NB4 (cell line): ENCODE data around the gene ARL4C.

ENCODE experiments used
- CTCF ChIP-seq: IDR thresholded peaks from one replicate; pipeline ENCODE4 v1.5.1; 2012; ENCODE audit warnings: low read depth, low read length
- MAX ChIP-seq: IDR thresholded peaks from 2 replicates; pipeline ENCODE4 v1.6.1; 2011; ENCODE audit warnings: low read depth, low read length
- POLR2A ChIP-seq: IDR thresholded peaks from 2 replicates; pipeline ENCODE4 v1.6.1; 2011; ENCODE audit warnings: mild to moderate bottlenecking; ENCODE audit not compliant: insufficient read length; ENCODE audit errors: extremely low read depth

DNA sequence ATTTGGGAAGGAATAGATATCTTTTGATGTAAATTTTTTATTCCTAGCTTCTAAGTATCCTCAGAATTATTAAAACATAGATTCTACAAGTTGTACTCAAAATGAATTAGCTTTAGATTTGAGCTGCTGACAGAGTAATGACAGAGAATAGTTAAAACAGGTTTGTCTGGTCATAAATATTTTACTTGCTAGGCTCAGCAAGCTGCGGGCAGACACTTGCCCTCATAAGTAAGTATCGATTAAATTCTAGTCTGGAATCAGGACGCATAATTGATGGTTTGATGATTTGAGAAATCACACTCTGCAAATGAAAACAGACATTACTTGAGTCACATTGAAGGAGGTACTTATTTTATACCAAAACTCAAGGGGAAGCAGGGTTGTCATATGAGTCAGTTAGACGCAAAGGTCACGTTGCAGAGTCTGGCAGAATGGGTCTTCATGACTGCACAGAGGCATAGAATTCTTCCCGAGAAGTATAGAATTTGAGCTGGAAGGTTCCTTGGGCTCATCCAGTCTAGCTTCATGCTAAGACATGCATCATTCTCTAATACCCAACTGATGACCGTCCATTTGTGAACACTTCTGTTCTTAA is 27.5 kb downstream of the ARL4C start:
- TF ChIP-seq CTCF = no peak
- no peak for TF ChIP-seq POLR2A
- no peak for TF ChIP-seq MAX
